HEK293 (cell line): ENCODE measurements around the gene ABCC10.

Experiments used
- CTCF ChIA-PET: fragments of 350-600 bp; formaldehyde crosslinking; extraction: SDS; loops from one replicate; lab custom pipeline; 2021; ENCODE audit warnings: antibody characterized with exemption; lab: Yijun Ruan, JAX
- POLR2A ChIA-PET: fragments of 300-600 bp; formaldehyde crosslinking; extraction: SDS; loops from one replicate; lab custom pipeline; 2020; ENCODE audit warnings: antibody characterized with exemption, inconsistent platforms; lab: Yijun Ruan, JAX
- H3K27ac ChIP-seq: fragments of 200-500 bp; sonication (Bioruptor generic); 2 replicates; pipeline ENCODE4 v1.5.1; 2014; ENCODE audit warnings: low read depth, low read length, control low read depth, inconsistent platforms; ENCODE audit errors: extremely low read depth
- H3K36me3 ChIP-seq, 2 experiments: fragments of 200-500 bp in 1 of 2; sonication (Bioruptor generic) in 1 of 2; 1 replicate in 1 of 2; 2 replicates in 1 of 2; pipeline ENCODE4 v1.5.1; 2014 to 2017; ENCODE audit warnings: inconsistent platforms in 2 of 2, low read length in 2 of 2; ENCODE audit not compliant: control insufficient read depth in 2 of 2, insufficient read depth in 1 of 2
- H3K4me1 ChIP-seq: fragments of 200-500 bp; sonication (Bioruptor generic); 2 replicates; pipeline ENCODE4 v1.5.1; 2014; ENCODE audit warnings: mild to moderate bottlenecking, low read length, inconsistent platforms; ENCODE audit not compliant: control insufficient read depth, insufficient read depth
- H3K4me3 ChIP-seq: 2 replicates; pipeline ENCODE4 v1.5.1; 2011; ENCODE audit warnings: low read depth, mild to moderate bottlenecking, control low read depth, low read length, moderate library complexity
- H3K9me3 ChIP-seq: fragments of 200-500 bp; sonication (Bioruptor generic); 2 replicates; pipeline ENCODE4 v1.5.1; 2014; ENCODE audit warnings: low read depth, low read length, inconsistent platforms; ENCODE audit not compliant: control insufficient read depth, insufficient read depth
- GLI4 ChIP-seq: fragments of 450-650 bp; formaldehyde crosslinking; IDR thresholded peaks from 2 replicates; pipeline ENCODE4 v1.5.1; 2016; ENCODE audit warnings: missing biosample characterization, missing genetic modification characterization
- GLIS1 ChIP-seq: fragments of 450-650 bp; formaldehyde crosslinking; IDR thresholded peaks from 2 replicates; pipeline ENCODE4 v1.5.1; 2016; ENCODE audit warnings: missing biosample characterization, missing genetic modification characterization
- KLF7 ChIP-seq: fragments of 450-650 bp; formaldehyde crosslinking; IDR thresholded peaks from 2 replicates; pipeline ENCODE4 v1.5.1; 2016; ENCODE audit warnings: missing biosample characterization, missing genetic modification characterization, borderline replicate concordance
- YY2 ChIP-seq: fragments of 450-650 bp; formaldehyde crosslinking; IDR thresholded peaks from 2 replicates; pipeline ENCODE4 v1.5.1; 2016; ENCODE audit warnings: missing biosample characterization, missing genetic modification characterization
- ZIC2 ChIP-seq: fragments of 450-650 bp; formaldehyde crosslinking; IDR thresholded peaks from 2 replicates; pipeline ENCODE4 v1.5.1; 2016; ENCODE audit warnings: missing biosample characterization, missing genetic modification characterization
- ZNF121 ChIP-seq: fragments of 450-650 bp; formaldehyde crosslinking; IDR thresholded peaks from 2 replicates; pipeline ENCODE4 v1.5.1; 2016; ENCODE audit warnings: missing biosample characterization, missing genetic modification characterization
- ZNF19 ChIP-seq: fragments of 450-650 bp; formaldehyde crosslinking; IDR thresholded peaks from 2 replicates; pipeline ENCODE4; 2016; ENCODE audit warnings: missing biosample characterization, missing genetic modification characterization, low read depth
- ZNF423 ChIP-seq: fragments of 450-650 bp; formaldehyde crosslinking; IDR thresholded peaks from 2 replicates; pipeline ENCODE4 v1.5.1; 2016; ENCODE audit warnings: missing biosample characterization, missing genetic modification characterization
- ZNF518A ChIP-seq: fragments of 450-650 bp; formaldehyde crosslinking; conservative IDR thresholded peaks from 2 replicates; pipeline ENCODE4 v1.5.1; 2016; ENCODE audit warnings: low read depth, missing biosample characterization, missing genetic modification characterization
- TF ChIP-seq, protein P1 (sequence below): fragments of 450-650 bp; formaldehyde crosslinking; IDR thresholded peaks from 2 replicates; pipeline ENCODE4 v1.5.1; 2016; ENCODE audit warnings: missing biosample characterization, missing genetic modification characterization
- TF ChIP-seq, protein P2 (sequence below): fragments of 450-650 bp; formaldehyde crosslinking; IDR thresholded peaks from 2 replicates; pipeline ENCODE4 v1.5.1; 2016; ENCODE audit warnings: missing biosample characterization, missing genetic modification characterization
- TF ChIP-seq, protein P3 (sequence below): fragments of 450-650 bp; formaldehyde crosslinking; IDR thresholded peaks from 2 replicates; pipeline ENCODE4 v1.5.1; 2016; ENCODE audit warnings: missing biosample characterization, missing genetic modification characterization
- TF ChIP-seq, protein P4 (sequence below): fragments of 450-650 bp; formaldehyde crosslinking; IDR thresholded peaks from 2 replicates; pipeline ENCODE4 v1.5.1; 2016; ENCODE audit warnings: missing biosample characterization, missing genetic modification characterization

The ABCC10 gene

DNA sequence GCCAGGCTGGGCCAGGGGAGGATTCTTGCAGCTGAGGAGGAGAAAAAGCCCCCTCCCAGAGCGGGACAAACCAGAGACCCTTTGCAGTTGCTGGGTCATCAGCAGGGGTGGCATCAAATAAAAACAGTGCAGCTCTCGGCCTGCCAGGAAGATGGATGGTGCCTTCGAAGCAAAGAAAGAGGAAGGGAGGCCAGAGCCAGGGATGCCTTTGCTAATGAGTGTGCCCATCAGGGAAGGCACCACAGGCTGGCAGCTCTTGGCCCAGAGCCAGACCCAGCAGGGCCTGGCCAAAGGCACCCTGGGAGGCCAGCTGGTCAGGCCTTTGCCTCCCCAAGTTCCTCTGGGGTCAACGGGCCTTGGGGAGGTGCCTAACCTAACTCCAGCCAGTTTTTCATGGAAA, 31.6 kb upstream of the ABCC10 start:
- CTCF ChIA-PET, result interaction anchor here (0.9 to 1.1 kb wide), 2 partner anchors 40 to 213 kb away, joined by 3 to 4 read pairs; no protein-coding TSS in a partner anchor
- Histone ChIP-seq H3K4me1 (peaks cover 1% of the 10 kb centered on the region; the same call in 1 of the 2 replicates), H3K36me3 (peaks cover 0 to 27% of the 10 kb centered on the region in 2 experiments; a peak in 1 of 3 replicates)

GRCh38 chr6:43396408-43397149, 30.8 kb upstream of the ABCC10 start:
- POLR2A ChIA-PET, result interaction anchor here (1.3 kb wide), 1 partner anchor 19 kb away, joined by 3 read pairs; no protein-coding TSS in a partner anchor
- TF ChIP-seq ZNF19, result no peak
- H3K4me1 ChIP-seq, result no peaks in the 10 kb centered on the region
- H3K9me3 ChIP-seq, result no peaks in the 10 kb centered on the region
- CTCF ChIA-PET, result interaction anchor here (1.1 to 2.2 kb wide), 2 partner anchors 135 to 214 kb away, joined by 4 to 11 read pairs; no protein-coding TSS in a partner anchor
- H3K4me3 ChIP-seq, result no peak overlapping the region
- H3K27ac ChIP-seq, result no peak overlapping the region
- peaks cover 0 to 30% of the 10 kb centered on the region in 2 experiments; a peak in 1 of 3 replicates for H3K36me3 ChIP-seq

More for the DNA sequence above, 31.6 kb upstream of the ABCC10 start:
- TF ChIP-seq ZIC2 (tag by site-specific recombination) (peak; percentile 68), KLF7 (no peak), GLIS1 (tag by site-specific recombination) (no peak), ZNF121 (tag by site-specific recombination) (no peak), GLI4 (tag by site-specific recombination) (no peak)
- TF ChIP-seq, protein P1, sequence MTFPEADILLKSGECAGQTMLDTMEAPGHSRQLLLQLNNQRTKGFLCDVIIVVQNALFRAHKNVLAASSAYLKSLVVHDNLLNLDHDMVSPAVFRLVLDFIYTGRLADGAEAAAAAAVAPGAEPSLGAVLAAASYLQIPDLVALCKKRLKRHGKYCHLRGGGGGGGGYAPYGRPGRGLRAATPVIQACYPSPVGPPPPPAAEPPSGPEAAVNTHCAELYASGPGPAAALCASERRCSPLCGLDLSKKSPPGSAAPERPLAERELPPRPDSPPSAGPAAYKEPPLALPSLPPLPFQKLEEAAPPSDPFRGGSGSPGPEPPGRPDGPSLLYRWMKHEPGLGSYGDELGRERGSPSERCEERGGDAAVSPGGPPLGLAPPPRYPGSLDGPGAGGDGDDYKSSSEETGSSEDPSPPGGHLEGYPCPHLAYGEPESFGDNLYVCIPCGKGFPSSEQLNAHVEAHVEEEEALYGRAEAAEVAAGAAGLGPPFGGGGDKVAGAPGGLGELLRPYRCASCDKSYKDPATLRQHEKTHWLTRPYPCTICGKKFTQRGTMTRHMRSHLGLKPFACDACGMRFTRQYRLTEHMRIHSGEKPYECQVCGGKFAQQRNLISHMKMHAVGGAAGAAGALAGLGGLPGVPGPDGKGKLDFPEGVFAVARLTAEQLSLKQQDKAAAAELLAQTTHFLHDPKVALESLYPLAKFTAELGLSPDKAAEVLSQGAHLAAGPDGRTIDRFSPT, result peak; percentile 59; the same call in 1 of the 2 replicates
- TF ChIP-seq, protein P2, sequence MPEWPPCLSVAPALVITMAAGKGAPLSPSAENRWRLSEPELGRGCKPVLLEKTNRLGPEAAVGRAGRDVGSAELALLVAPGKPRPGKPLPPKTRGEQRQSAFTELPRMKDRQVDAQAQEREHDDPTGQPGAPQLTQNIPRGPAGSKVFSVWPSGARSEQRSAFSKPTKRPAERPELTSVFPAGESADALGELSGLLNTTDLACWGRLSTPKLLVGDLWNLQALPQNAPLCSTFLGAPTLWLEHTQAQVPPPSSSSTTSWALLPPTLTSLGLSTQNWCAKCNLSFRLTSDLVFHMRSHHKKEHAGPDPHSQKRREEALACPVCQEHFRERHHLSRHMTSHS (tag by site-specific recombination), result no peak
- TF ChIP-seq, protein P3, sequence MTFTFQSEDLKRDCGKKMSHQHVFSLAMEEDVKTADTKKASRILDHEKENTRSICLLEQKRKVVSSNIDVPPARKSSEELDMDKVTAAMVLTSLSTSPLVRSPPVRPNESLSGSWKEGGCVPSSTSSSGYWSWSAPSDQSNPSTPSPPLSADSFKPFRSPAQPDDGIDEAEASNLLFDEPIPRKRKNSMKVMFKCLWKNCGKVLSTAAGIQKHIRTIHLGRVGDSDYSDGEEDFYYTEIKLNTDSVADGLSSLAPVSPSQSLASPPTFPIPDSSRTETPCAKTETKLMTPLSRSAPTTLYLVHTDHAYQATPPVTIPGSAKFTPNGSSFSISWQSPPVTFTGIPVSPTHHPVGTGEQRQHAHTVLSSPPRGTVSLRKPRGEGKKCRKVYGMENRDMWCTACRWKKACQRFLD, result no peak
- POLR2A ChIA-PET, result interaction anchor here (1.3 kb wide), 1 partner anchor 18 kb away, joined by 3 read pairs; no protein-coding TSS in a partner anchor
- no peaks in the 10 kb centered on the region for H3K9me3 ChIP-seq
- no peak overlapping the region for H3K27ac ChIP-seq
- no peak overlapping the region for H3K4me3 ChIP-seq

- CTCF ChIA-PET, result interaction anchor here (0.6 to 1.9 kb wide), 2 partner anchors 95 to 134 kb away, joined by 4 to 5 read pairs; no protein-coding TSS in a partner anchor
- H3K36me3 ChIP-seq, result peaks cover 0 to 61% of the 10 kb centered on the region in 2 experiments; a peak in 1 of 3 replicates
Observed at GRCh38 chr6:43399932-43400487, 27.3 kb upstream of the ABCC10 start.

More at GRCh38 chr6:43399932-43400487, 27.3 kb upstream of the ABCC10 start:
- Histone ChIP-seq H3K4me3 (no peak overlapping the region), H3K27ac (no peak overlapping the region), H3K4me1 (no peaks in the 10 kb centered on the region), H3K9me3 (no peaks in the 10 kb centered on the region)
- POLR2A ChIA-PET, result no interaction called here
- no peak for TF ChIP-seq ZNF518A
- TF ChIP-seq, protein P4, sequence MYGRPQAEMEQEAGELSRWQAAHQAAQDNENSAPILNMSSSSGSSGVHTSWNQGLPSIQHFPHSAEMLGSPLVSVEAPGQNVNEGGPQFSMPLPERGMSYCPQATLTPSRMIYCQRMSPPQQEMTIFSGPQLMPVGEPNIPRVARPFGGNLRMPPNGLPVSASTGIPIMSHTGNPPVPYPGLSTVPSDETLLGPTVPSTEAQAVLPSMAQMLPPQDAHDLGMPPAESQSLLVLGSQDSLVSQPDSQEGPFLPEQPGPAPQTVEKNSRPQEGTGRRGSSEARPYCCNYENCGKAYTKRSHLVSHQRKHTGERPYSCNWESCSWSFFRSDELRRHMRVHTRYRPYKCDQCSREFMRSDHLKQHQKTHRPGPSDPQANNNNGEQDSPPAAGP, result no peak
- no peak for TF ChIP-seq YY2 (tag by site-specific recombination)
- TF ChIP-seq ZNF423 (tag by site-specific recombination), result no peak
